C4-2B (cell line): Measurements from ENCODE around the gene IGF1.

Source experiments
- ZFX ChIP-seq: fragments of 450-650 bp; IDR thresholded peaks from 2 replicates; pipeline ENCODE4 v1.6.1; 2017
- TF ChIP-seq, protein P1 (sequence below): fragments of 450-650 bp; conservative IDR thresholded peaks from 2 replicates; pipeline ENCODE4 v1.5.1; 2017; ENCODE audit warnings: mild to moderate bottlenecking

GRCh38 chr12:102399653-102400052 lies 80.7 kb downstream of the IGF1 start:
- TF ChIP-seq ZFX, result no peak
- TF ChIP-seq, protein P1, sequence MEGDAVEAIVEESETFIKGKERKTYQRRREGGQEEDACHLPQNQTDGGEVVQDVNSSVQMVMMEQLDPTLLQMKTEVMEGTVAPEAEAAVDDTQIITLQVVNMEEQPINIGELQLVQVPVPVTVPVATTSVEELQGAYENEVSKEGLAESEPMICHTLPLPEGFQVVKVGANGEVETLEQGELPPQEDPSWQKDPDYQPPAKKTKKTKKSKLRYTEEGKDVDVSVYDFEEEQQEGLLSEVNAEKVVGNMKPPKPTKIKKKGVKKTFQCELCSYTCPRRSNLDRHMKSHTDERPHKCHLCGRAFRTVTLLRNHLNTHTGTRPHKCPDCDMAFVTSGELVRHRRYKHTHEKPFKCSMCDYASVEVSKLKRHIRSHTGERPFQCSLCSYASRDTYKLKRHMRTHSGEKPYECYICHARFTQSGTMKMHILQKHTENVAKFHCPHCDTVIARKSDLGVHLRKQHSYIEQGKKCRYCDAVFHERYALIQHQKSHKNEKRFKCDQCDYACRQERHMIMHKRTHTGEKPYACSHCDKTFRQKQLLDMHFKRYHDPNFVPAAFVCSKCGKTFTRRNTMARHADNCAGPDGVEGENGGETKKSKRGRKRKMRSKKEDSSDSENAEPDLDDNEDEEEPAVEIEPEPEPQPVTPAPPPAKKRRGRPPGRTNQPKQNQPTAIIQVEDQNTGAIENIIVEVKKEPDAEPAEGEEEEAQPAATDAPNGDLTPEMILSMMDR, result no peak
